ENCODE results near the gene PXDN.
A peak's percentile ranks its signal among the peaks of the same experiment; 100 is the strongest.

The PXDN gene

GRCh38 chr2:1660656-1661640 lies 83.4 kb downstream of the PXDN start:
- peak overlapping the region; percentile 66 for H3K27ac Mint-ChIP-seq
- peaks cover 50% of the 10 kb centered on the region for H3K36me3 Mint-ChIP-seq (ENCODE audit: low read depth)
- H3K27me3 Mint-ChIP-seq (ENCODE audit: low read depth, poor library complexity), result no peaks in the 10 kb centered on the region
- H3K4me3 Mint-ChIP-seq, result no peak overlapping the region
- no peak for TF ChIP-seq CTCF (IDR thresholded peaks at IDR 0.05)
- H3K4me1 Mint-ChIP-seq, result no peaks in the 10 kb centered on the region
- H3K9me3 Mint-ChIP-seq, result no peaks in the 10 kb centered on the region
- no peak for DNase-seq

GRCh38 chr2:1659951-1660565 lies 84.3 kb downstream of the PXDN start:
- Mint-ChIP-seq H3K9me3 (no peaks in the 10 kb centered on the region), H3K27ac (no peak overlapping the region), H3K27me3 (ENCODE audit: low read depth, poor library complexity) (no peaks in the 10 kb centered on the region), H3K36me3 (ENCODE audit: low read depth) (peaks cover 41% of the 10 kb centered on the region), H3K4me3 (no peak overlapping the region), H3K4me1 (no peaks in the 10 kb centered on the region)
- DNase-seq, result no peak
- no peak for TF ChIP-seq CTCF (IDR thresholded peaks at IDR 0.05)

GRCh38 chr2:1658394-1659151 lies 85.7 kb downstream of the PXDN start:
- H3K36me3 Mint-ChIP-seq (ENCODE audit: low read depth), result peaks cover 37% of the 10 kb centered on the region
- no peaks in the 10 kb centered on the region for H3K9me3 Mint-ChIP-seq
- H3K27me3 Mint-ChIP-seq (ENCODE audit: low read depth, poor library complexity), result no peaks in the 10 kb centered on the region
- DNase-seq, result no peak
- no peak overlapping the region for H3K4me3 Mint-ChIP-seq
- TF ChIP-seq CTCF (IDR thresholded peaks at IDR 0.05), result no peak
- H3K4me1 Mint-ChIP-seq, result no peaks in the 10 kb centered on the region
- H3K27ac Mint-ChIP-seq, result peak overlapping the region; percentile 87

- Mint-ChIP-seq H3K4me3 (no peak overlapping the region), H3K4me1 (no peaks in the 10 kb centered on the region), H3K9me3 (no peaks in the 10 kb centered on the region), H3K27ac (peak overlapping the region; percentile 21), H3K27me3 (ENCODE audit: low read depth, poor library complexity) (no peaks in the 10 kb centered on the region), H3K36me3 (ENCODE audit: low read depth) (peaks cover 39% of the 10 kb centered on the region)
- DNase-seq, result no peak
- TF ChIP-seq CTCF (IDR thresholded peaks at IDR 0.05), result no peak
Observed at GRCh38 chr2:1656961-1657841, 87.1 kb downstream of the PXDN start.

GRCh38 chr2:1656326-1656960 lies 87.9 kb downstream of the PXDN start:
- no peak for TF ChIP-seq CTCF (IDR thresholded peaks at IDR 0.05)
- Mint-ChIP-seq H3K36me3 (ENCODE audit: low read depth) (peaks cover 41% of the 10 kb centered on the region), H3K27me3 (ENCODE audit: low read depth, poor library complexity) (no peaks in the 10 kb centered on the region), H3K4me3 (no peak overlapping the region), H3K27ac (no peak overlapping the region), H3K4me1 (no peaks in the 10 kb centered on the region), H3K9me3 (no peaks in the 10 kb centered on the region)
- no peak for DNase-seq
